SHP77 treated with DMSO at 0.1 percent for 48 hours (cell line): ENCODE results near the gene CCR4.
"Not testable (repeated sequence)": the region's sequence is repeated elsewhere in the genome, so short reads cannot be mapped to it uniquely, and the experiment has no call there.

Experiments used
- DNase-seq: peaks from one replicate; lab custom pipeline; 2025; lab: John Stamatoyannopoulos, UW

The CCR4 gene

DNA sequence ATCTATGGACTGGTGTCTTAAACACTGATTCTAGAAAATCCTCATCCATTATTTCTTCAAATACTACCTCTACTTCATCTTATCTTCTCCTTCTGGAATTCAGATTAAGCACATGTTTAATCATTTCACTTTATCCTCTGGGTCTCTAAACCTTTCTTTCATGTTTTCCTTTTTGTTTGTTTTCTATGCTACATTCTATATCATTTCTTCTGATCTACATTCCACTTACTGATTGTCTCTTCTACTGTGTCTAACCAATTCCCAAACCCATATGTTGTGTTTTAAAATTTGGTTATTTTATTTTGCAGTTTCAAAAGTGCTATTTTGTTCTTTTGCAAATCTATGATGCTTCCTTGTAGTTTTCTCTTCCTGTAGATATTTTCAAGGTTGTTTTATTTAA lies 31.7 kb downstream of the CCR4 start:
- no peak for DNase-seq

DNA sequence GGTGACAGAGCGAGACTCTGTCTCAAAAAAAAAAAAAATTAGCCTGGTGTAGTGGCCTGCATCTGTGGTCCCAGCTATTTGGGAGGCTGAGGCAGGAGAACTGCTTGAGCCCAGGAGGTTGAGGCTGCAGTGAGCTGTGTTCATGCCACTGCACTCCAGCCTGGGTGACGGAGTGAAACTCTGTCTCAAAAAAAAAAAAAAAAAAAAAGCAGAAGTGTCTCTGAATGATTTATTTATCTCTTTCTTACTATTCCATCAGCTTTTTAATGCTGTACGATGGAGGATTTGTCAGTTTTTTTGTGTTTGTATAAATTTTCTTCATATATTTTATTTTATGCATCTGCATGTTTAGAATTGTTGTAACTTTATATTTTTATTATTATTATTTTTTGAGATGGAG lies 33.5 kb downstream of the CCR4 start:
- DNase-seq = not testable (repeated sequence)

DNA sequence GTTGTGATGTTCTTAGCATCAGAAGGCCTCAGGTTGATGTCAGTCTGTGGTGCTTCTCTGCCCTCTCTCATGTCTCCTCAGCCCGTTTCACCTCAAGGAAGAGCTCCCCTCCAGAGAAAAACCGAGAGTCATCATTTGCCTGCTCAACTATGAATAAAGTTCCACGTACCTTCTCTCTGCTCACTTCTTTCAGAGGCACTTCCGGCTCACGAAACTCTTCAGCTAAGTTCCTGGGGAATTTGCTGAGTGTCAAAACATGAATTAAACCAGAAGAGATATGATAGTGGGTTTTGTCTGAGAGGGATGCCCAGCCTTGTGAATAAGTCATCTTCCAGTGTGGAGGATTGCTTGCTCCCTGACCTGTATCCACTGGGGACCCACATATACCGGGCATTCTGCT lies 37.7 kb downstream of the CCR4 start:
- DNase-seq = no peak

DNA sequence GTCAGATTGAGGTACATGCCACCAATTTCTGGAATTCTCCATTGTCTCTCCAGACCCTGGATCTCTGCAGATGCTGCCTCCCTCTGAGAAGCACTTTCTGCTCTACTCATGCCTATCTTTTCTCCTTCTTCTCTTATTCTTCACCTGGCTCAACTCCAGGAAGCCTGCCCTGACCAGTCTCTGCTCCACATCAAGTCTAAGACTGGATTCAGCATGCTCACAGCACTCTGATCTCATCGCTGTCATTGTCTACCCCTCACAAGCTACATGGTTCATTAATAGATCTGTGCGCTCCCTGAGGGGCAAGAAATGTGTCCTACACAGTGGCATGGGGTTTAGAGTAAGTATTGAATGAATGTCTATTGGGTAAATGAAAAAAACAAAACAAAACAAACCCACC lies 38.7 kb downstream of the CCR4 start:
- no peak for DNase-seq

DNA sequence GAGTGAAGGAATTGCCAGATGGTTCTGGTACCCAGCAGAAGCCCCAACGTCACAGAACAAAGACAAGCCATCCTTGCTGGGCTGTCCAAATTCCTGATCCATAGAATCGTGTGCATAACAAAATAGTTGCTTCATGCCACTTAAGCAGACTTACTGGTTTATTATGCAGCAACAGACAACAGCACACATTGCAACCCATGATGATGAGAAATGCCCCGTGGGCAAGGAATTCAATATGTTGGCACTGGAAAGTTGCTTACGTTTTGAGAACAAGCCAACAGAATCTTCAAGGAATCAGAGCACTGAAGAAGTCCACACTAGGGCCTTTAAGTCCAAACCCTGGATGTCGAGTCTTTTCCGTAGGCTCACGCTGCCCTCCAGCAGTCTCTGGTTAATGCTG lies 40.3 kb downstream of the CCR4 start:
- no peak for DNase-seq

DNA sequence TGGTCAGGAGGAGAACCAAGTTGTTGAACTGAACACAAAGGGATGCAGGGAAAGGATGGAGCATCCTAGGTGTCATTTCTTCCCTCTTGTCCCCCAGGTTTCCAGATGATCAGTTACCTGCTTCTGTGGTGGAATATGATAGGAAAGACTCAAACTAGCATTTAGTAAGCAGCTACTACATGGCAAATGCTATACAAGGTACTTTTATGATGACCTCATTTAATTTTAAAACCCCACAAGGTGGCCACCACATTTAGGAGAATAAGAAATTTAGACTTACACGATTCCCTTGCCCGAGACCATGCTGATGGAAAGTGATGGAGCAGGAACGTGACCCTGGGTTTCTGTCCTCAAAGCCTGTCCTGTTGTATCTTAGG lies 40.9 kb downstream of the CCR4 start:
- DNase-seq = no peak

DNA sequence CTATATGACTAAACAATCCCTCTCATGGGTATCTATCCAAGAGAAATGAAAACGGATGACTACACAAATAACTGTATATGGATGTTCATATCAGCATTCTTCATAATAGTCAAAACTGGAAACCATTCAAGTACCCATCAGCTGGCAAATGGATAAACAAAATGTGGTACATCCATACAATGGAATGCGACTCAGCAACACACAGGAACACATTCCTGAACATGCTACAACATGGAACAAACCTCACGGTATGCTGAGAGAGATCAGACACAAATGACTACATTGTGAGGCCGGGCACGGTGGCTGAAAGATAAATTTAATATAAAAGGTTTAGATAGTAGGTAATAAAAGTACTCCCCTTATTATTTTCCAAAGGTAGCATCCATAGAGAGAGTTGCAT lies 42.6 kb downstream of the CCR4 start:
- no peak for DNase-seq

DNA sequence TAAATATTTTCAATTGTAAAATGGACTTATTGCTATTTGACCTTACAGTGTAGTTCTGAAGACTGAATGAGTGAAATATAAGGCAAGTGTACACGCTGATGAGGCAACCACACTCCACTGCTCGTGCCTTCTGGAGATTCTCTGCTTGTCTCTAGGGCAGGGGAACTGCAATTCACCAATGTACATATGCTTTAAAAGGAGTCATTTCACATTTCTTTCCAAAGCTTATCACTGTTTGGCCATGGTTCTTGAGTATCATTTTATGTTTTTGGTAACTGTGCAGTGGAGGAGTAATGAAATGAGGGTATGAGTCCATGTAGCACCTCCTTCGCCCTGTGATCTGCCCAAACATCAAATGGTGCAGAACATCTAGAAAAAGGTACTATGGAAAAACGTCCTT lies 43.7 kb downstream of the CCR4 start:
- DNase-seq = no peak

DNA sequence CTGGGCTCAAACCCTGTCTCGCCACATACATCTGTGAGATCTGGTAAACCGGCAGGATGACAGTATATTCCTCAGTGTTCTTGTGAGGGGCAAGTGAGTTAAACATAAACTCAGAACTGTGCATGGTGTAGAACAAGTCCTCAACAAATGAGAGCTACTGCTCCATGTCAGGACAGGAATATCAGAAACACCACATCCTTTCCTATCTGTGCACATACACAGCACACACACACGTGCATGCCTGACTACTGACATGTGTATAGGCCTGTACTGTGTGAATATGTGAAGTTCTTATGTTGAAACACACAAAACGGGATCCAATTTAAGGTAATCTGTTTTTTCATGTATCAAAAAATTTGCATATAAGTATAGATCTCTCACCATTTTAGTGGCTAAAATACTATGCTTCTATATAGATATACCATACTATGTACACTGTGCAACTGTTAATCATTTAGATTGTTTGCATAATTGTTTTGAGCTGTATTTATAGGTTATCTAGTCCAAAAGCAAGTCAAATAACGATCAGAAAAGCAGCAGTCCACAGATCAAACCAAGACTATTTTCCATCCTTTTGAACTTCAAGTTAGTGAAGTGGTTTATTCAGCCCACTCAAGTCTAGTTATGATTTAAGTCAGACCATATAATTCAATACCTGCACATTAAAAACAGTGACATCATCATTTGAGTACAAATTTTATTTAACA lies 44.8 kb downstream of the CCR4 start:
- no peak for DNase-seq

DNA sequence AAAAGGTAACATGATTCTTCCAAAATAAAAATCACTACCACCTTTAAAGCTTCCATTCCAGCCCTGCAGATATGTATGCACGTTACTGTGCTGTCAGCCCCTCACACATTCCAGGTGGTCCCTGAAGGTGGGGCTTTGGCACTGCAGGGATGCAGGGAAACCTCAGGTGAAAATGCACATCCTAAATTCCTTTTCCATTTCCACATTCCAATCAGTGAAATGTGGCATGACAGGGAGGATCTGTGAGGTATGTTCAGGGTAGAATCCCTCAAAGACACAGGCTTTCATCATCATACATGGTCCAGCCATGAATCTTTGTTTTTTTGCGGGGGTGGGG lies 45.3 kb downstream of the CCR4 start:
- no peak for DNase-seq

DNA sequence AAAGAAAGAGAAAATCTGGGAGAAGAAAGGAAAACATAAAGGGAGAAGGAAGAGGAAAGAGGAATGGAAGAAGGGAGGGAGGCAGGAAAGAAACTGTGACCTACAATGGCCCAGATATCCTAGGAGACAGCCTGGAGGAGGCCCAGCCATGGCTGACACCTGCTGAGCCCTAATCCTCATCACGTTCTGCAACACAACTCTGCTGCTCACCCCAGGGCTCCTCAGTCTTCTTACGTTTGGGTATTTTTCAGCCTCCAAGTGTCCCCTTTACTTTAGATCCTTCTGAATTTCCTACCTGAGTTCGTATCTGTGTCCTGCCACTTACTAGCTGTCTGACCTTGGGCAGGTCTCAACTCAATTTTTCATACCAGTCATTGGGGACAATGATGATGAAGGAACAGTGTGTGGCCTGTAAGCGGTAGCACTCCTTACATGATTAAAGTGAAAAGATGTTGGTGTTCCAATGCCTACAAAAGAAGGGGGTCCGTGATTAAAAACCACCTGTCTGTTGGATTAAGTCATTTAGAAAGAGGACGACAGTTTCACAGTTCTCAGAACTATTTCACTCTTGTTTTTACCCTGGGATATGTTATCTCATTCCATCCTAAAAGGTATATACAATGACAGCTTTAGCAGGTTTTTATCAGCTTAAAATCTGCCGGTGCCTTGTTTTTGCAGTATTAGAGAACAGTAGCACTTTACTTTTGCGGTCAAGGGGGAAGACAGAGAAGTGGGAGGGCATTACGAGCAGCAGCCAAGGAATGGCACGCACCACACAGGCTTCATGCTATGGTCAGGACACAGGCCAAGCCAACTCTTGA lies 47.4 kb downstream of the CCR4 start:
- DNase-seq = no peak

DNA sequence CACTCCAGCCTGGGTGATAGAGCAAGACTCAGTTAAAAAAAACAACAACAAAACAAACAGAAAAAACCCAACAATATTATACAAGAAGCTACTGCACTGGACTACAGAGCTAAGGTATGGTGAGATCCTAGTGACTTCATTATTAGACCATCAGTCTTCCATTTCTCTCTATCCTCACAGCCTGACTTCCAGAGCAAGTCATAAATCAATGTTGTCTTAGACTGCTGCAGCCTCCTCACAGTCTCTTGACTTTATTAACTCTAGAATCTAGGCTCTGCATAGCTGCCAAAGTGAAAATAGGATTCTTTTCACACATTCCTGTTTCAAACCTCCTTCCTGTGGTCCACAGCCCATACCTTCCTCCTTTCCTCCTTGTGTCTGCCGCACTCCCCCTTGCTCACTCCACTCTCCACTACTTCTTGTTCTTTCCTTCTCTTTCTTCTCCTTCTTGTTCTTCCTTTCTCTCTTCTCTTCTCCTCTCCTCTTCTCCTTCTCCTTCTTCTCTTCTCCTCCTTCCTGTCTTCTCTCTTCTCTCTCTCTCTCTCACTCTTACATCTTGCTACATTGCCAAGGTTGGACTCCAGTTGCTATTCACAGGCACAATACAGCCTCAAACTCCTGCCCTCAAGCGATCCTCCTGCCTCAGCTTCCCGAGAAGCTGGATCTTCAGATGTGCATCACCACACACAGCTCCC lies 49.4 kb downstream of the CCR4 start:
- no peak for DNase-seq

DNA sequence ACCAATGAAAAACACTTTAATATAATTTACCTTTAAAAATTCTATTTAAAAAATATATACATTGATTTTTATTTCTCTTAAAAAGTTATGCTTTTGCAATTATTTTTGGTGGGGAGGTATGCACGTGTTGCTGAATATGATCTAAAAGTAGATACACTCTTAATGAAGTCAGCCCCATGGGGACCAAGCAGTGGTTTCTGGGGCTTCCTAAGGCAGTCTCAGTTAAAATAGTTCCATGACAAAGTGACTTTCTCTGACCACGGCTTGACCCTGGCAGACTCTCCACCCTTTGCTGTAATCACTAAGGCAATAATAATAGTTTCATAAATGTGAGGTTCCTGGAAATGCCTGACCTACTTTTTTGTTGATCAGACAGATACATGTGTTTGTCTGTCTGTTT lies 50.4 kb downstream of the CCR4 start:
- no peak for DNase-seq

DNA sequence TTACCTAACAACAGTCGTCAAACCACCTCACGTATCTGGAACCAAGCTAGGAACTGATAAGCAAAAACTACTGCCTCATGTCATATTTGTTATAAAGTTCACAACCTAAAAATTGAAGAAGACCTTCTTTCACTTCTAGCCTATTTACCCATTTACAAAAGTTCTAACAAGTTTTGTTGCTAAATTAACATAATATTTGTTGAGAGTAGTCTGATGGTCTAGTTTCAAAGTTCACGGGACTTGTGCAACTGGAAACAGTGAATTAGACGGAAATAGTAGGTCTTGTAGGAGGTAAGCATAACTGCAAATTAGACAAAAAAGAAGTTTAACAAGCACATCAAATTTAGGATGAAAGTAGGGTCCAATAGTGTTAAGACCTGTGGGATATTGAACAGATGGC lies 51.9 kb downstream of the CCR4 start:
- DNase-seq = no peak

DNA sequence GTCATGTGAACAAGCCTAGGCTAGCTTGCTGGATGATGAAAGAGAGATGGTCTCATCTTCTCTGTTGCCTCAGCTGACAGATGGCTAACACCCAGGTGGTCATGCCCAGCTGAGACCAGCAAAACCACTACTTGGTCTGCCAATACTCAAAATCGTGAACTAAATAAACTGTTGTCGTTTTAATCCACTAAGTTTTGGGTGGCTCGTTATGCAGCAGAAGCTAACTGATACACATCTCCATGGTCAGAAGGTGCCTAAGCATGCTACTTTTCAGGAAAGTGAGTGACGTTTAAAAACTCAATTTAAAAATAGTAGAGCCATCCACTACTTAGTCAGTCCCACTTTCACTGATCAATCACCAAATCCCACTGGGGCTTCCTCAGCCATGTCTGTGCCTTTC lies 52.8 kb downstream of the CCR4 start:
- no peak for DNase-seq

DNA sequence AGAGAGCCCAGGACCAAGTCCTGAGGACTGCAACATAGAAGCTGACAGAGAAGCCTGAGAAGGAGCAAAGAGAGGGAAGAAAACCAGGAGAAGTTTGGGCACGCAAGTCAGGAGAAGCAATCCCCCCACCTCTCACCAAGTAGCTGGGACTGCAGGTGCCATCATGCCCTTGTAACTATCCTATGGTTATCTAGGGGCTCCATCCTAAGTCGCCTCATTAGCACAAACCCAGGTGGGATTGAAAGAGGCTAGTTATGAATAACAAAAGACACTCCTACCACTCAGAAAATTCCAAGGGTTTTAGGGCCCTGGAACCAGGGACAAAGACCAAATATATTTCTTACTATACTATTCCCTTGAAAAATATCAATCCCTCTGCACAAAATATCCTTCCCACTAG lies 53.5 kb downstream of the CCR4 start:
- no peak for DNase-seq
